HG02588 (cell line): ENCODE results near the gene GPC1.

ENCODE experiments used
- ATAC-seq: cut with Tn5 transposase; IDR thresholded peaks from one replicate; pipeline ENCODE4 v1.9.1; 2021; ENCODE audit warnings: mild to moderate bottlenecking, moderate library complexity; ENCODE audit not compliant: unreplicated experiment

GPC1 gene

GRCh38 chr2:240509667-240510512 lies 74.4 kb downstream of the GPC1 start:
- ATAC-seq, result no peak

- no peak for ATAC-seq
These were observed 75.2 kb downstream of the GPC1 start for GRCh38 chr2:240510513-240511210.

GRCh38 chr2:240511351-240512108 lies 76.1 kb downstream of the GPC1 start:
- no peak for ATAC-seq

- ATAC-seq, result no peak
These were observed 76.6 kb downstream of the GPC1 start for GRCh38 chr2:240512109-240512485.

- ATAC-seq, result no peak
These were observed 77.4 kb downstream of the GPC1 start for GRCh38 chr2:240512666-240513535.

GRCh38 chr2:240513549-240514287 lies 78.3 kb downstream of the GPC1 start:
- peak; percentile 90 for ATAC-seq

GRCh38 chr2:240514631-240515030 lies 79.2 kb downstream of the GPC1 start:
- no peak for ATAC-seq

- ATAC-seq, result no peak
These were observed 81.9 kb downstream of the GPC1 start for GRCh38 chr2:240517342-240517741.
